Posterior cingulate gyrus (tissue), 11 donors: ENCODE data around the gene TMSB4X.

ENCODE experiments used
- DNase-seq, 10 donors: peaks; one replicate each; pipeline versions ENCODE4 v3.0.0 to v3.0.0-alpha.2; 2020 to 2021; ENCODE audit warnings: mixed read lengths in 3 of 10
- intact Hi-C: fragments of 100-400 bp; cut with DNase I; formaldehyde crosslinking; loops from one replicate; pipeline ENCODE4 v1.15.1; 2023

The TMSB4X gene

DNA sequence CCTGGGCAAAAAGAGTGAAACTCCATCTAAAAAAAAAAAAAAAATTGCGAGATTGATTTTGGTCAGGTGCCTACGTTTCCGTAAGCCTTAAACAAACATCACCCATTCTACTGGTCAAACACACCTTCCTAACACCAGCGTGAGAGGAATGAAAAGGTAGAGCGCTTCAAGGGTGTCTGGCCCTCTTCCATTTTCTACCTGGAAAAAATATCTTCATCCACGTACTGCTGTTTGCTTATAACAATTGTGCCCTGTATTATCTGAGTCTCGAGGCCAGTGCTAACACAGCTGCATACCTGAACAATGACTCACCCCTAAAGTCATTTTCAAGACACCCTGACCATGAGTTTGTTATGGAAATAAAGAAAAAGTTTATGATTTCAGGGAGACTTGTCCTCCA is 13.9 kb downstream of the TMSB4X start:
- intact Hi-C loops: no loop called here
- DNase-seq: no peak

GRCh38 chrX:12989461-12989860 is 14.6 kb downstream of the TMSB4X start:
- DNase-seq: no peak
- intact Hi-C loops: no loop called here

GRCh38 chrX:12991575-12991974 is 16.7 kb downstream of the TMSB4X start:
- intact Hi-C loops: no loop called here

DNA sequence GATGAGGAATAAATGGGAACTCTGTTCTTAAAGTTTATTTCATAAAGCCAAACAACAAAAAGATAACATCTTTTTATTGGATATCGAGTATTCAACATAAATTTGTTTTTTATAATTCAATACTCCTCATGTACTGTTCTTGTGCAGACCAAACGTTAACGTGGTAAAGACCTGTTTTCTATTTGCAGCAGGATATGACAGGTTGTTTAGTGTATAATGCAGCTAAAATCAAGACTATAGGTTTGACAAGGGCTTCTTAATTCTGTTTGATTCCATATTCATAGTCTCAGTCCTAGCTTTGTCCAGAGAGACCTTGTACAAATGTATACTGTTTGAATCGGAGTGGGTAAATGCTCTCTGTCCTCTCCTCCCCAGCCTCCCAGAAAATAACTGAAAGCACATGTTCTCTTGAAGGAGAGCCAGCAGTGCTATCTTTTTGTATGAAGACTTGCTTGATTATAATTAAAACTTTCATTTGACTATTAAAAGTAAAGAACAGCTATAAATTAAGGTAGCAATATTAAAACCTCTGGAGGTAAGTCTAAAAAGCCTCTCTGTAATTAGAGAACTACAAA is 17.7 kb downstream of the TMSB4X start:
- intact Hi-C loops: no loop called here

More at GRCh38 chrX:12991575-12991974, 16.7 kb downstream of the TMSB4X start:
- DNase-seq: no peak

GRCh38 chrX:12993826-12994225 is 18.9 kb downstream of the TMSB4X start:
- DNase-seq: no peak
- intact Hi-C loops: no loop called here

More for the DNA sequence above, 17.7 kb downstream of the TMSB4X start:
- no peak for DNase-seq

- no peak for DNase-seq
- intact Hi-C loops: no loop called here
Observed at GRCh38 chrX:12994321-12994720, 19.4 kb downstream of the TMSB4X start.

DNA sequence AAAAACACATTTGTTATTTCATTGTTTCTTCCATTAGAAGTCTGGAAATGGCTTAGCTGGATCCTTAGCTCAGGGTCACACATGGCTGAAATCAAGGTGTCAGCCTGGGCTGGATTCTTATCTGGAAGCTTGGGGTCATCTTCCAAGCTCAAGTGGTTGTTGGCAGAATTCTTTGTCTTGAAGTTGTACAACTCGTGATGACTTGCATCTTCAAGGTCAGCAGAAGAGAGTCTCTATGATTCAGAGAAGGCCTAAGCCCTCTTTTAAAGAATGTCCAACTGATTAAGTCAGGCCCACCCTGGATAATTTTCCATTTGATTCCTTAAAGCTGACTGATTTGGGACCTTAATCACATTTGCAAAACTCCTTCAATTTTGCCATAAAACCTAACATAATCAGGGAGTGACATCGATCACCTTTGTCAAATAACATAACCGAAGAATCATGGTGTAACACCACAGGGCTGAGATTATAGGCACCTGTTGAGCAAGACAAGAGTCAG is 22.1 kb downstream of the TMSB4X start:
- intact Hi-C loops: no loop called here
- DNase-seq: no peak

DNA sequence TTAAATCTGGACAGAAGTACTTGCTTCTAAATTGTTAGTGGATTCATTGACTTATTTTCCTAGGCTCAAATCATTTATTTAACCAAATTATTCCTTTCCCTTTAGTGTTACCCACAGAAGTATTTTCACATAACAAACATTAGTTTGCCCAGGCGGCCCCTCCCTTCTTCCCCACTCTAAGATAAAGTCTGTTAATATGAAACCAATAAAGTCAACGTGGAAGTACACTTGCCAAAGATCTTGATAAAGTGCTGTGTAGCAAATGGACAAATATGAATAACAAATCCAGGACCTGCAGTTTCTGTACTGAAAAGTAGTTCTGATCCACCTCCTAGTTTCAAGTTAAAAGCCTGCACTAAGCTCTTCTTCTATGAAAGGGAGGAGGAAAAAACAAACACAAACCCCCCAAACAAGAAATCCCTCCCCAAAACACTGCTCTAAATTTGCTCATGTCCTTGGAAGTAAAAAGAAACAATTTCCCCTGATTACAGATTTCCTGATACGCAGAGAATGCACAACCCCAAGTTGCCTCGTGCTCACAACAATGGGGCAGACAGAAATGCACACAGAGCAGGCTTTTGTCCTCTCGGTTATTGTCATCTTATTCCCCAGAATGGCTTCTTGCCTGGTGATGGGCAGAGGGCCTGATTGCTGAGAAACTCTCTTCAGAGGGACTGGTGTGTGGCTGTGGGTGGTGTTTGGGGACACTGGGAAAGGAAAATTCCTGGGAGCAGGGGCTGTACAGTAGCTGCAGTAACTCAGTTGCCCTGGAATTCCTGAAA is 23.2 kb downstream of the TMSB4X start:
- intact Hi-C loops: no loop called here
- DNase-seq: peak in 8 of 10 donors; percentile 20 to 93 (median 56)

DNA sequence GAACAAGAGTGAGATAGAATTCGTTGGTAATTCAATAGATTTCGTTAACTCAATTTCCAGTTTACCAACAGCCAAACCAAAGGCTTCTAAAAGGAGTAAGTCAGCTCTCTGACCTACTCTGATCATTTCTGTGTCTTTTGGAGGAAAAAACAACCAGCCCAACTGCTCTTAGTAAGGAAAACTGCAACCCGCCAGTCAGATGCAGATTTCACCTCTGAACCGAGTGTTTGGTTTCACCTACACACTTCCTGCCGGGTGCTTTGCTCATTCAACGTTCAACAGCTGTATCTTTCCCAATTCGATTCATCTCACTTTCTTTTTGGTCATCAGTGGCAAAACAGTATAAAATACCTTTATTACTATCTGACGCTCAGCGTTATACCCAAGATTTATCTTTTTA is 24.5 kb downstream of the TMSB4X start:
- intact Hi-C loops: no loop called here

GRCh38 chrX:13000301-13000811 is 25.4 kb downstream of the TMSB4X start:
- DNase-seq: peak in 1 of 10 donors; percentile 11
- intact Hi-C loops: no loop called here

More for the DNA sequence above, 24.5 kb downstream of the TMSB4X start:
- DNase-seq: no peak

DNA sequence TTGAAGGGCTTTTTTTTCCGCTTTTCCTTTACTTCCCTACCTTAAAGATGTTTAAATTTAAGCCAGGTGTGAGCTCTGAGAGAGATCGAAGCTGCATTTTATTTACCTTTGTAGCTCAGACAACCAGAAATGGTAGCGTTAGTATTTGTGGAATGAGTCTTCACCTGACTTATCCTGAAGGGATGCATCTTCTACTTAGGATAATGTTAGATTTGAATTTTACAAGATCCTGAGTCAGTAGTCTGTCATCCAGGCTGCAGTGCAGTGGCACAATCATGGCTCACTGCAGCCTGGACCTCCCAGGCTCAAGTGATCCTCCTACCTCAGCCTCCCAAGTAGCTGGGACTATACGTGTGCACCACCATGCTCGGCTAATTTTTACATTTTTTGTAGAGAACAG is 26.2 kb downstream of the TMSB4X start:
- no peak for DNase-seq
- intact Hi-C loops: no loop called here

DNA sequence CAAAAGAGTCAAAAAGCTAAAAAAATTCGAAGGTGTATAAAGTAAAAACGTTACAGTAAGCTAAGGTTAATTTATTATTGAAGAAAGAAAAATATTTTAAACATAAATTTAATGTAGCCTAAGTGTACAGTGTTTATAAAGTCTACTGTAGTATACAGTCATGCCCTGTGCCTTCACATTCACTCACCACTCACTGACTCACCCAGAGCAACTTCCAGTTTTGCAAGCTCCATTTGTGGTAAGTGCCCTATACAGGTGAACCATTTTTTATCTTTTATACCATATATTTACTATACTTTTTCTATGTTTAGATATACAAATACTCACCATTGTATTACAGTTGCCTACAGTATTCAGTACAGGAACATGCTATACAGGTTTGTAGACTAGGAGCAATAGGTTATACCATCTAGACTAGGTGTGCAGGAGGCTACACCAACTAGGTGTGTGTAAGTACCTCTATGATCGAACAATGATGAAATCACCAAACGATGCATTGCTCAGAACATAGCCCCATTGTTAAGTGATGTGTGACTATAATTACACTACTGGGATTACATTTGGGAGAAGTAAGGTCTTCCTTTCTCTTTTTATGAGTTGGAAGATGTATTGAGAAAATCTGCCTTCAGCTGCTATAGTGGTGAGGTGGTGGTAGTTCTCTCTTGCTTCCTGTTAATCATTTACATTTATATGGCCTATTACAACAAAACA is 27.2 kb downstream of the TMSB4X start:
- intact Hi-C loops: no loop called here
- DNase-seq: no peak

GRCh38 chrX:13005661-13006473 is 31.0 kb downstream of the TMSB4X start:
- intact Hi-C loops: no loop called here
- DNase-seq: peak in 2 of 10 donors; percentile 7 to 18

DNA sequence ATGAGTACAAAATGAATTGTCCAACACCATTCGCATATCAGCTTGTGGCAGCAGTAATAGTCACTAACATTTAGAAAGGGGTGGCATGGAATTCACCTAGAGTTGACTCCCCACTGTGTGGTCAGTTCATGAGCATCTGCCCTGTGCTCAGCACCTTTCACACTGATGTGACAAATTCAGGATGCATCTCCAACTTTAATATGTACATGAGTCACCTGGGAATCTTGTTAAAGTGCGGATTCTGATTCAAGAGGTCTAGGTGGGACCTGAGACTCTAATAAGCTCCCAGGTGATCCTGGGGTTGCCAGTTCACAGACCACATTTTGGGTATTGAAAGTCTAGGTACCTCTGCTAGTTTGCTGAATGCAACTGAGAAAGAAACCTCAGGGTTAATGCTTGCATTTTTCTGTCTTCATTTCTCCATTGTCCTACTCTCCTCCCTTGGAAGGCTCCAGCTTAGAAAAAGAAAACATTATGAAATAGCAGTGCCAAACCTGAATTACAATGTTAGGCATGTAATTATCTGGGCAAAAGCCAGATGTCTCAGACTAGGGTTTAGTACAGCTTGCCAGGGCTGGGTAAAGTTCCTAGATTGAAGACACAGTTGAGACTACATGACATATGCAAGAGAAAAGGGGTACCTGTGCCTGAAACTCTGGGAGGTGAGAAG is 32.7 kb downstream of the TMSB4X start:
- no peak for DNase-seq
- intact Hi-C loops: no loop called here

DNA sequence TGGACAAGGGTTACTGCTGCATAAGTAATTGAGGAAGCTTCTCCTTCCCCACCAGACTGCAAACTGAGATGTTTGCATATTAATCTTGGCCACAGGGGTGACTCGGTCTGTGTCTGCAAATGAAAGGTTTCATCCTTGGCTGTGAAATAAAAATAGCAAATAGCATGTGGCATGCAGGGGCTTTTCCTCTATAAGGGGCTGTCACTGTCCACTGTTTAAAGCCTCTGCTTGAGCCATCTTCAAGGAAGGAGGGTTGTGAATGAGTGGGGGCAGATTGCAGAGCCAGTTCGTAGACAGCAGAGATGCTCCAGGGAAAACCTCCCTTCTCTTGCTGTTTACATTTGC is 33.3 kb downstream of the TMSB4X start:
- intact Hi-C loops: no loop called here
- no peak for DNase-seq

- intact Hi-C loops: no loop called here
- no peak for DNase-seq
Observed at GRCh38 chrX:13008851-13009250, 33.9 kb downstream of the TMSB4X start.

DNA sequence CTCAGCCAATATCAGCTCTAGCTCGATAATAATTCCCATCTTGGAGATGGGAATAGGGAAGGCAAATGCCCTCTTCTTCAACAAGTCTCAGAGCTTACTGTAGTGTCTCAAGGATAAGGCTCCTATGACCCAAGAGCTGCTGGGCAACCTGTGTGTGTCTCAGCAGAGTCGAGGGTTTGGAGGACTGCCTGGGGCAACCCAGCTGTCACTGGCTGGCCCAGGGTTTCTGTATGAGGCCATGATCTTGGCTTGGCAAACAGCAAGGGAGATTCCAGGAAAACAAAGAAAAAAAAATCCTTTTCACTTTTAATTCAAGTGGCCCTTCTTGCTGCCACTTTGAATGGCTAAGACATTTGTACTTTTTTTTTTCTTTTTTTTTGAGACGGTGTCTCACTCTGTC is 34.4 kb downstream of the TMSB4X start:
- DNase-seq: no peak
- intact Hi-C loops: no loop called here

DNA sequence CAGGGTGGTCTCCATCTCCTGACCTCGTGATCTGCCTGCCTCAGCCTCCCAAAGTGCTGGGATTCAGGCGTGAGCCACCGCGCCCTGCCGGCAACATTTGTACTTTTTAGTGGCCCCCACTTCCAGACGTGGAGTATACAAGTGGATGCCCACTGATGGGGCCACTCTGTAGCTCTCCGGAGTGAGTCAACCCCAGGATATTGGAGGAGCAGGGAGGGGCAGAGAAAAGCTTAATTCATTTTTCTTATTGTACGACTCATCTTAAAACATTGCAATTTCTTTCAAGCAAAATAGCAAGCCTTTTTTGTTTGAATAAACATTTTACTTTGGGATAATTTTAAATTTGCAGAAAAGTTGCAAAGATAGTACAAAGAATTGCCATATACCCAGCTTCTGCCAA is 34.9 kb downstream of the TMSB4X start:
- intact Hi-C loops: no loop called here
- no peak for DNase-seq

- DNase-seq: no peak
- intact Hi-C loops: no loop called here
Observed at GRCh38 chrX:13010546-13010945, 35.6 kb downstream of the TMSB4X start.
